ENCODE measurements around the gene VSNL1.

VSNL1 gene

GRCh38 chr2:17540093-17540812 lies at the start of gene VSNL1:
TSS of gene VSNL1 (plus strand) at chr2:17540696. CDS start at chr2:17592075, 51,379 bp downstream.
- Mint-ChIP-seq H3K9me3 (peaks cover 4% of the 10 kb centered on the region), H3K4me1 (ENCODE audit: low read depth) (no peaks in the 10 kb centered on the region), H3K27me3 (ENCODE audit: low read depth) (peaks cover 68% of the 10 kb centered on the region), H3K36me3 (ENCODE audit: low read depth) (no peaks in the 10 kb centered on the region), H3K4me3 (no peak within 1 kb of the TSS), H3K27ac (peak within 1 kb of the TSS; percentile 56)

- H3K9me3 Mint-ChIP-seq = no peaks in the 10 kb centered on the region
- H3K27ac Mint-ChIP-seq = no peak overlapping the region
- no peaks in the 10 kb centered on the region for H3K4me1 Mint-ChIP-seq (ENCODE audit: low read depth)
- H3K36me3 Mint-ChIP-seq (ENCODE audit: low read depth) = no peaks in the 10 kb centered on the region
- no peaks in the 10 kb centered on the region for H3K27me3 Mint-ChIP-seq (ENCODE audit: low read depth)
- H3K4me3 Mint-ChIP-seq = no peak overlapping the region
These were observed 44.9 kb upstream of the VSNL1 start for GRCh38 chr2:17495590-17495989.

- Mint-ChIP-seq H3K27me3 (ENCODE audit: low read depth) (no peaks in the 10 kb centered on the region), H3K4me1 (ENCODE audit: low read depth) (no peaks in the 10 kb centered on the region), H3K27ac (no peak overlapping the region), H3K4me3 (no peak overlapping the region), H3K9me3 (no peaks in the 10 kb centered on the region), H3K36me3 (ENCODE audit: low read depth) (no peaks in the 10 kb centered on the region)
These were observed 42.8 kb upstream of the VSNL1 start for GRCh38 chr2:17497718-17498117.

- H3K36me3 Mint-ChIP-seq (ENCODE audit: low read depth) = no peaks in the 10 kb centered on the region
- no peak overlapping the region for H3K27ac Mint-ChIP-seq
- no peak overlapping the region for H3K4me3 Mint-ChIP-seq
- H3K4me1 Mint-ChIP-seq (ENCODE audit: low read depth) = no peaks in the 10 kb centered on the region
- no peaks in the 10 kb centered on the region for H3K9me3 Mint-ChIP-seq
- H3K27me3 Mint-ChIP-seq (ENCODE audit: low read depth) = peaks cover 3% of the 10 kb centered on the region
These were observed 33.5 kb upstream of the VSNL1 start for GRCh38 chr2:17506736-17507616.

- no peaks in the 10 kb centered on the region for H3K36me3 Mint-ChIP-seq (ENCODE audit: low read depth)
- H3K4me1 Mint-ChIP-seq (ENCODE audit: low read depth) = peaks cover 2% of the 10 kb centered on the region
- no peak overlapping the region for H3K27ac Mint-ChIP-seq
- H3K9me3 Mint-ChIP-seq = no peaks in the 10 kb centered on the region
- no peak overlapping the region for H3K4me3 Mint-ChIP-seq
- peaks cover 37% of the 10 kb centered on the region for H3K27me3 Mint-ChIP-seq (ENCODE audit: low read depth)
These were observed 24.8 kb upstream of the VSNL1 start for GRCh38 chr2:17515652-17516051.

GRCh38 chr2:17517481-17518211 lies 22.9 kb upstream of the VSNL1 start:
- no peak overlapping the region for H3K4me3 Mint-ChIP-seq
- no peaks in the 10 kb centered on the region for H3K9me3 Mint-ChIP-seq
- peaks cover 2% of the 10 kb centered on the region for H3K4me1 Mint-ChIP-seq (ENCODE audit: low read depth)
- no peaks in the 10 kb centered on the region for H3K36me3 Mint-ChIP-seq (ENCODE audit: low read depth)
- H3K27ac Mint-ChIP-seq = no peak overlapping the region
- H3K27me3 Mint-ChIP-seq (ENCODE audit: low read depth) = peaks cover 49% of the 10 kb centered on the region

GRCh38 chr2:17518212-17519154 lies 22.0 kb upstream of the VSNL1 start, which contains the start of gene RAD51AP2:
TSS of gene RAD51AP2 (minus strand) at chr2:17518440. CDS start at chr2:17518415, 25 bp downstream.
- Mint-ChIP-seq H3K27me3 (ENCODE audit: low read depth) (peaks cover 49% of the 10 kb centered on the region), H3K4me1 (ENCODE audit: low read depth) (peaks cover 2% of the 10 kb centered on the region), H3K36me3 (ENCODE audit: low read depth) (no peaks in the 10 kb centered on the region), H3K4me3 (no peak within 1 kb of the TSS), H3K27ac (no peak within 1 kb of the TSS), H3K9me3 (no peaks in the 10 kb centered on the region)

GRCh38 chr2:17519486-17519885 lies 21.0 kb upstream of the VSNL1 start:
- no peaks in the 10 kb centered on the region for H3K36me3 Mint-ChIP-seq (ENCODE audit: low read depth)
- no peak overlapping the region for H3K4me3 Mint-ChIP-seq
- H3K27ac Mint-ChIP-seq = no peak overlapping the region
- H3K9me3 Mint-ChIP-seq = no peaks in the 10 kb centered on the region
- peaks cover 2% of the 10 kb centered on the region for H3K4me1 Mint-ChIP-seq (ENCODE audit: low read depth)
- peaks cover 49% of the 10 kb centered on the region for H3K27me3 Mint-ChIP-seq (ENCODE audit: low read depth)

- H3K27me3 Mint-ChIP-seq (ENCODE audit: low read depth) = peaks cover 46% of the 10 kb centered on the region
- peaks cover 2% of the 10 kb centered on the region for H3K4me1 Mint-ChIP-seq (ENCODE audit: low read depth)
- no peak overlapping the region for H3K4me3 Mint-ChIP-seq
- H3K36me3 Mint-ChIP-seq (ENCODE audit: low read depth) = no peaks in the 10 kb centered on the region
- H3K27ac Mint-ChIP-seq = no peak overlapping the region
- H3K9me3 Mint-ChIP-seq = no peaks in the 10 kb centered on the region
These were observed 19.7 kb upstream of the VSNL1 start for GRCh38 chr2:17520761-17521160.

GRCh38 chr2:17521621-17522020 lies 18.9 kb upstream of the VSNL1 start:
- Mint-ChIP-seq H3K36me3 (ENCODE audit: low read depth) (no peaks in the 10 kb centered on the region), H3K27ac (no peak overlapping the region), H3K9me3 (no peaks in the 10 kb centered on the region), H3K27me3 (ENCODE audit: low read depth) (peaks cover 43% of the 10 kb centered on the region), H3K4me1 (ENCODE audit: low read depth) (peaks cover 2% of the 10 kb centered on the region), H3K4me3 (no peak overlapping the region)

- H3K27me3 Mint-ChIP-seq (ENCODE audit: low read depth) = peaks cover 39% of the 10 kb centered on the region
- no peak overlapping the region for H3K27ac Mint-ChIP-seq
- no peak overlapping the region for H3K4me3 Mint-ChIP-seq
- H3K4me1 Mint-ChIP-seq (ENCODE audit: low read depth) = peaks cover 2% of the 10 kb centered on the region
- no peaks in the 10 kb centered on the region for H3K36me3 Mint-ChIP-seq (ENCODE audit: low read depth)
- no peaks in the 10 kb centered on the region for H3K9me3 Mint-ChIP-seq
These were observed 18.2 kb upstream of the VSNL1 start for GRCh38 chr2:17522303-17522702.

GRCh38 chr2:17529771-17530170 lies 10.7 kb upstream of the VSNL1 start:
- H3K36me3 Mint-ChIP-seq (ENCODE audit: low read depth) = no peaks in the 10 kb centered on the region
- H3K27me3 Mint-ChIP-seq (ENCODE audit: low read depth) = no peaks in the 10 kb centered on the region
- no peak overlapping the region for H3K27ac Mint-ChIP-seq
- no peaks in the 10 kb centered on the region for H3K9me3 Mint-ChIP-seq
- no peak overlapping the region for H3K4me3 Mint-ChIP-seq
- H3K4me1 Mint-ChIP-seq (ENCODE audit: low read depth) = no peaks in the 10 kb centered on the region

- Mint-ChIP-seq H3K36me3 (ENCODE audit: low read depth) (no peaks in the 10 kb centered on the region), H3K4me3 (no peak overlapping the region), H3K27me3 (ENCODE audit: low read depth) (peaks cover 22% of the 10 kb centered on the region), H3K9me3 (no peaks in the 10 kb centered on the region), H3K27ac (no peak overlapping the region), H3K4me1 (ENCODE audit: low read depth) (no peaks in the 10 kb centered on the region)
These were observed 7.0 kb upstream of the VSNL1 start for GRCh38 chr2:17533546-17533945.

- Mint-ChIP-seq H3K27me3 (ENCODE audit: low read depth) (peaks cover 47% of the 10 kb centered on the region), H3K36me3 (ENCODE audit: low read depth) (no peaks in the 10 kb centered on the region), H3K27ac (no peak overlapping the region), H3K4me3 (no peak overlapping the region), H3K4me1 (ENCODE audit: low read depth) (no peaks in the 10 kb centered on the region), H3K9me3 (peaks cover 1% of the 10 kb centered on the region)
These were observed 4.1 kb upstream of the VSNL1 start for GRCh38 chr2:17536416-17536815.

All from T-helper 1 cell treated with Interleukin-12 subunit alpha and Interleukin-12 subunit beta and Interleukin-4 antibody, amounts not matched to agents 30 μg/mL and 1 μg/mL, for 36 hours (primary cell).